PC-3 (cell line): Measurements from ENCODE around the gene FRMPD2. TPM values are rescaled to one million over a fixed set of nuclear protein-coding genes. Genes with fewer than 3 reads are reported as not detected.

Experiments
- ATAC-seq: fragments of 200-7000 bp; cut with Tn5 transposase; 2 replicates; pipeline ENCODE4 v1.9.1; 2020; ENCODE audit warnings: mild to moderate bottlenecking, moderate library complexity
- BruUV-seq: library from RNA; stranded (reverse); fragments of 400-500 nt; replicated peaks from 2 replicates; lab custom pipeline; 2021; lab: Mats Ljungman, UMichigan
- CTCF ChIA-PET: fragments of 300-600 bp; sonication (Branson Sonifier 250); formaldehyde crosslinking; loops from one replicate; lab custom pipeline; 2022; ENCODE audit warnings: antibody characterized with exemption; lab: Charles Lee
- POLR2A ChIA-PET: fragments of 300-600 bp; sonication (Branson Sonifier 250); formaldehyde crosslinking; loops from one replicate; lab custom pipeline; 2022; ENCODE audit warnings: antibody characterized with exemption; ENCODE audit not compliant: unreplicated experiment; lab: Charles Lee
- DNase-seq: peaks from one replicate; pipeline ENCODE4 v3.0.0-alpha.2; 2015
- H2AFZ ChIP-seq: fragments of 300-600 bp; sonication (generic); 2 replicates; pipeline ENCODE4 v1.6.0; 2016; ENCODE audit warnings: antibody characterized with exemption, low read length
- H3F3A ChIP-seq: fragments of 300-600 bp; sonication (generic); one replicate; pipeline ENCODE4 v1.6.0; 2017; ENCODE audit warnings: antibody characterized with exemption, low read length, control low read depth, mild to moderate bottlenecking; ENCODE audit not compliant: unreplicated experiment
- H3K27ac ChIP-seq: fragments of 300-600 bp; sonication (generic); 2 replicates; pipeline ENCODE4 v1.5.1; 2016; ENCODE audit warnings: mild to moderate bottlenecking, low read length
- H3K27me3 ChIP-seq: fragments of 300-600 bp; sonication (generic); 2 replicates; pipeline ENCODE4 v1.6.1; 2016; ENCODE audit warnings: low read length, mixed read lengths
- H3K36me3 ChIP-seq: fragments of 300-600 bp; sonication (generic); 2 replicates; pipeline ENCODE4 v1.6.1; 2016; ENCODE audit warnings: low read depth, mixed run types, low read length, mixed read lengths
- H3K4me1 ChIP-seq: fragments of 300-600 bp; sonication (generic); 2 replicates; pipeline ENCODE4 v1.5.1; 2016; ENCODE audit warnings: low read length; ENCODE audit not compliant: insufficient read depth
- H3K4me2 ChIP-seq: fragments of 300-600 bp; sonication (generic); 2 replicates; pipeline ENCODE4 v1.6.0; 2016; ENCODE audit warnings: low read length
- H3K4me3 ChIP-seq: fragments of 300-600 bp; sonication (generic); 2 replicates; pipeline ENCODE4 v1.5.1; 2016; ENCODE audit warnings: mild to moderate bottlenecking, low read length, mixed read lengths
- H3K79me2 ChIP-seq: fragments of 300-600 bp; sonication (generic); 2 replicates; pipeline ENCODE4 v1.6.1; 2017; ENCODE audit warnings: low read length, mixed read lengths
- H3K9ac ChIP-seq: fragments of 300-600 bp; sonication (generic); 2 replicates; pipeline ENCODE4 v1.6.0; 2016; ENCODE audit warnings: mild to moderate bottlenecking, low read length
- H3K9me2 ChIP-seq: fragments of 300-600 bp; sonication (generic); replicated peaks from 2 replicates; pipeline ENCODE4 v1.6.1; 2016; ENCODE audit warnings: mixed run types, low read length, mixed read lengths
- H3K9me3 ChIP-seq: fragments of 300-600 bp; sonication (generic); 2 replicates; pipeline ENCODE4 v1.6.1; 2016; ENCODE audit warnings: low read length, mixed read lengths
- H4K20me1 ChIP-seq: fragments of 300-600 bp; sonication (generic); 2 replicates; pipeline ENCODE4 v1.6.1; 2016; ENCODE audit warnings: low read length, mixed read lengths
- CTCF ChIP-seq: fragments of 300-600 bp; sonication (generic); conservative IDR thresholded peaks from 2 replicates; pipeline ENCODE4 v1.5.1; 2017; ENCODE audit warnings: antibody characterized with exemption, low read depth, mild to moderate bottlenecking, low read length
- EZH2 ChIP-seq: fragments of 300-600 bp; sonication (generic); IDR thresholded peaks from one replicate; pipeline ENCODE4 v1.6.1; 2017; ENCODE audit warnings: antibody characterized with exemption, mild to moderate bottlenecking, low read length; ENCODE audit not compliant: unreplicated experiment
- EZH2phosphoT487 ChIP-seq: fragments of 300-600 bp; sonication (generic); IDR thresholded peaks from 2 replicates; pipeline ENCODE4 v1.6.1; 2018; ENCODE audit warnings: mild to moderate bottlenecking, antibody characterized with exemption, low read length, borderline replicate concordance
- intact Hi-C: fragments of 100-400 bp; cut with micrococcal nuclease; formaldehyde crosslinking; loops from 2 replicates; pipeline ENCODE4 v1.9.0; 2023
- total RNA-seq: library from RNA; depleted of rRNA; stranded (reverse); fragments of >200 nt; gene quantifications from 2 replicates; pipeline ENCODE4 v1.2.3, GENCODE V29; 2014

The FRMPD2 gene
- total RNA-seq, 1 experiment from 2014 or later, result 0.11 TPM

- intact Hi-C loops, result no loop called here
- H3K4me3 ChIP-seq, result no peak overlapping the region
- ChIA-PET CTCF (no interaction called here), POLR2A (no interaction called here)
- DNase-seq (no peak), ATAC-seq (no peak)
- no peaks in the 10 kb centered on the region for H3K9me2 ChIP-seq
- H3K27ac ChIP-seq, result no peak overlapping the region
- no peaks in the 10 kb centered on the region for H3K79me2 ChIP-seq
- no peak overlapping the region for H3K9ac ChIP-seq
- H3K4me2 ChIP-seq, result no peak overlapping the region
- H3K27me3 ChIP-seq, result no peaks in the 10 kb centered on the region
- H3K36me3 ChIP-seq, result no peaks in the 10 kb centered on the region
- H3K9me3 ChIP-seq, result no peaks in the 10 kb centered on the region
- H4K20me1 ChIP-seq, result no peaks in the 10 kb centered on the region
- BruUV-seq, result no TSS peak
- H3K4me1 ChIP-seq, result no peaks in the 10 kb centered on the region
- no peak overlapping the region for H2AFZ ChIP-seq
- no peak for TF ChIP-seq CTCF
- no peak for TF ChIP-seq EZH2phosphoT487
- no peak for TF ChIP-seq EZH2
- H3F3A ChIP-seq, result no peaks in the 10 kb centered on the region
These were observed 18.1 kb upstream of the FRMPD2 start for GRCh38 chr10:48292616-48293015.

- Histone ChIP-seq H2AFZ (no peak overlapping the region), H4K20me1 (no peaks in the 10 kb centered on the region), H3K9me2 (no peaks in the 10 kb centered on the region), H3K79me2 (no peaks in the 10 kb centered on the region), H3K27me3 (no peaks in the 10 kb centered on the region), H3K4me3 (no peak overlapping the region), H3K9me3 (no peaks in the 10 kb centered on the region), H3K9ac (no peak overlapping the region), H3F3A (no peaks in the 10 kb centered on the region), H3K4me1 (no peaks in the 10 kb centered on the region), H3K27ac (no peak overlapping the region), H3K4me2 (no peak overlapping the region), H3K36me3 (no peaks in the 10 kb centered on the region)
- ChIA-PET POLR2A (no interaction called here), CTCF (no interaction called here)
- no TSS peak for BruUV-seq
- TF ChIP-seq EZH2phosphoT487 (no peak), CTCF (no peak), EZH2 (no peak)
- ATAC-seq (no peak), DNase-seq (peak; percentile 23)
- intact Hi-C loops, result no loop called here
These were observed 16.7 kb upstream of the FRMPD2 start for GRCh38 chr10:48291190-48291589.

GRCh38 chr10:48290286-48290685 is 15.8 kb upstream of the FRMPD2 start:
- POLR2A ChIA-PET, result no interaction called here
- no peaks in the 10 kb centered on the region for H3K27me3 ChIP-seq
- CTCF ChIA-PET, result no interaction called here
- no peak overlapping the region for H3K27ac ChIP-seq
- no peak overlapping the region for H3K9ac ChIP-seq
- ATAC-seq, result no peak
- DNase-seq, result no peak
- TF ChIP-seq CTCF, result no peak
- no peak for TF ChIP-seq EZH2phosphoT487
- no peak for TF ChIP-seq EZH2
- H3K9me2 ChIP-seq, result no peaks in the 10 kb centered on the region
- no peak overlapping the region for H3K4me2 ChIP-seq
- no peak overlapping the region for H3K4me3 ChIP-seq
- H4K20me1 ChIP-seq, result no peaks in the 10 kb centered on the region
- no peaks in the 10 kb centered on the region for H3F3A ChIP-seq
- H2AFZ ChIP-seq, result no peak overlapping the region
- intact Hi-C loops, result no loop called here
- H3K4me1 ChIP-seq, result no peaks in the 10 kb centered on the region
- no peaks in the 10 kb centered on the region for H3K9me3 ChIP-seq
- BruUV-seq, result no TSS peak
- H3K79me2 ChIP-seq, result no peaks in the 10 kb centered on the region
- H3K36me3 ChIP-seq, result no peaks in the 10 kb centered on the region
